ENCODE results near the gene CLCN5.

DNA sequence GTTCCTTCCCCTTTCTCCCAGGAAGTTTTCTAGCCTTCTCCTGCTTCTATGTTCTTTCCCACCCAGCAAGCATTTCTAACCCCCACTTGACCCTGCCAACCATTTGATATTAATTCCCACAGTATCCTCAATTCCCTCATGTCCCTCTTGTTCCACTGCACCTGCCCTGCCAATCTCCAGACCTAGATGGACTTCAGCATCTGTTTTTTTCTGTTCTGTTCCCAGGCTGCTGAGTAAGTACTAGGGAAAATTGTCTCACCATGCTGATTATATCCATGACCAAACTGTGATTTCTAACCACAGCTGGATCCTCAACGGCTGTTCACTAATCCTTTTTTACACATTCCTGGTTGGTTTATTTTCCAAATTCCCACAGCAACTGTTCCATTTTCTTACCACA, 37.7 kb downstream of the CLCN5 start:
- TF ChIP-seq, protein P1, sequence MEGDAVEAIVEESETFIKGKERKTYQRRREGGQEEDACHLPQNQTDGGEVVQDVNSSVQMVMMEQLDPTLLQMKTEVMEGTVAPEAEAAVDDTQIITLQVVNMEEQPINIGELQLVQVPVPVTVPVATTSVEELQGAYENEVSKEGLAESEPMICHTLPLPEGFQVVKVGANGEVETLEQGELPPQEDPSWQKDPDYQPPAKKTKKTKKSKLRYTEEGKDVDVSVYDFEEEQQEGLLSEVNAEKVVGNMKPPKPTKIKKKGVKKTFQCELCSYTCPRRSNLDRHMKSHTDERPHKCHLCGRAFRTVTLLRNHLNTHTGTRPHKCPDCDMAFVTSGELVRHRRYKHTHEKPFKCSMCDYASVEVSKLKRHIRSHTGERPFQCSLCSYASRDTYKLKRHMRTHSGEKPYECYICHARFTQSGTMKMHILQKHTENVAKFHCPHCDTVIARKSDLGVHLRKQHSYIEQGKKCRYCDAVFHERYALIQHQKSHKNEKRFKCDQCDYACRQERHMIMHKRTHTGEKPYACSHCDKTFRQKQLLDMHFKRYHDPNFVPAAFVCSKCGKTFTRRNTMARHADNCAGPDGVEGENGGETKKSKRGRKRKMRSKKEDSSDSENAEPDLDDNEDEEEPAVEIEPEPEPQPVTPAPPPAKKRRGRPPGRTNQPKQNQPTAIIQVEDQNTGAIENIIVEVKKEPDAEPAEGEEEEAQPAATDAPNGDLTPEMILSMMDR (IDR thresholded peaks at IDR 0.05): no peak
- TF ChIP-seq POLR2A (IDR thresholded peaks at IDR 0.05): no peak
